IPS-18c (cell line): ENCODE data around the gene MYBPC3.

ENCODE experiments used
- H3K4me3 ChIP-seq: 2 replicates; pipeline ENCODE4 v1.7.0; 2013; ENCODE audit warnings: low read depth, mild to moderate bottlenecking, low read length, moderate library complexity; ENCODE audit not compliant: insufficient read depth
- H3K9me3 ChIP-seq: one replicate; pipeline ENCODE4 v1.6.1; 2013; ENCODE audit warnings: mild to moderate bottlenecking, low read length, moderate library complexity; ENCODE audit not compliant: control insufficient read depth, insufficient read depth

MYBPC3 gene

DNA sequence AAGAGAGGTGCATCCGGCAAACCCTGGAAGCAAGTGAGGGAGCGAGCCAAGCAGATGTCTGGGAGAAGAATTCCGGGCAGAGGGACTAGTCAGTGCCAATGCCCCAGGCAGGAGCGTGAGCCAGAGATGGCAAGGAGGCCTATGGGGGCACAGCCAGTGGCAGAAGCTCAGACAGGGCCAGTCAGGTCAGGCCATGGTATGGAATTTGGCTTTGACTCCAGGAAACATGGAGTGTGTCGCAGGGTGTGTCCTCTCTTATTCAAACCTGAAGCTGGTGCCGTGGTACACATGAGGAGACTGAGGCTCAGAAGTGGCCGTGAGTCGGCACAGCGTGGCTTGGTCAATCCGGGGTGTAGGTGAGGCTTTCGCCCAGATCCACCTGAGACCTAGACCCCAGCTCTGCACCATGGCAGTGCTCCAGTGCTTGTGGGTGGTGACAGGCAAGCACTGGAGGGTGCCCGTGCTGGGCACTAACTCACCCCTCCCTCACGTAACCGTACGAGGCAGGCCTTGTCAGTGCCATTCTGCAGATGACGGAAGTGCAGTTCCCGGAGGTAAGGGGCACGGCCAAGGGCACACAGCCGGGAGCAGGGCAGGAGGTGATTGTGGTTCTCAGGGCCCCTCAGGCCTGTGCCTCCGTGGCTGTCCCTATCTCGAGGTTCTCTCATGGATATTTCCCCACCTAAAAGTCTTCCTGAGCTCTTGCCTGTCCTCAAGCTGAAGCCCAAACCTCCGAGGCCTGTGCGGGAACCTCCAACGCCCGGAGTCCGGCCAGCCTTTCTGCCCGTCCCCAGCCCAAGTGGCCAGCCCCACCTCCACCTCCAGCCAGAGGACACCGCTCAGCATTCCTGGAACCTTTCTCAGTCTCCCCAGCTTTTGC is 36.4 kb upstream of the MYBPC3 start:
- Histone ChIP-seq H3K4me3 (no peak overlapping the region), H3K9me3 (peaks cover 3% of the 10 kb centered on the region)

GRCh38 chr11:47387944-47388696 is 35.6 kb upstream of the MYBPC3 start:
- no peak overlapping the region for H3K4me3 ChIP-seq

DNA sequence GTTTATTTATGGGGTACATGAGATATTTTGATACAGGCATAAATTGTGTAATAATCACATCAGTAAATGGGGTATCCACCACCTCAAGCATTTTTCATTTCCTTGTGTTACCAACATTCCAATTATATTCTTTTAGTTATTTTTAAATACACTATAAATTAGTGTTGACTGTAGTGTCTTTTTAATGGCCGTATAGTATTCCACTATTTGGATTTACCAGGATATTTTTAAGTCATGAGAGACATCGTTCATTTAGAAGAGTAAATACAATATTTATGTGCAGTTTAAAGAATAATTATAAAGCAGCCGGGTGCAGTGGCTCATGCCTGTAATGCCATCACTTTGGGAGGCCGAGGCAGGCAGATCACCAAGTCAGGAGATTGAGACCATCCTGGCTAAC is 32.0 kb upstream of the MYBPC3 start:
- Histone ChIP-seq H3K4me3 (no peak overlapping the region), H3K9me3 (peaks cover 3% of the 10 kb centered on the region)

More at GRCh38 chr11:47387944-47388696, 35.6 kb upstream of the MYBPC3 start:
- H3K9me3 ChIP-seq = peaks cover 3% of the 10 kb centered on the region

GRCh38 chr11:47383071-47383470 is 30.6 kb upstream of the MYBPC3 start:
- Histone ChIP-seq H3K4me3 (no peak overlapping the region), H3K9me3 (peaks cover 3% of the 10 kb centered on the region)

DNA sequence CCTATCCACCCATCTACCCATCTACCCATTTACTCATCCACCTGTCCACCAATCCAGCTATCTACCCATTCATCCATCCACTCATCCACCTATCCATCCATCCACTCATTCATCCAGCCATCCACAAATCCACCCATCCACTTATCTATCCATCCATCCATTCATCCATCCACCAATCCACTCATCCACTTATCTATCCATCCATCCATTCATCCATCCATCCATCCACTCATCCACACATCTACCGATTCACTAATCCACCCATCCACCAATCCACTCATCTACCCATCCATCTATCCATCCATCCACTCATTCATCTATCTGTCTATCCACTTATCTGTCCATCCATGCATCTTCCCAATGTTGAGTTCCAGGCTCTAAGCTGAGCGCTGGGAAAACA is 27.6 kb upstream of the MYBPC3 start:
- peaks cover 3% of the 10 kb centered on the region for H3K9me3 ChIP-seq
- H3K4me3 ChIP-seq = no peak overlapping the region

GRCh38 chr11:47379317-47379716 is 26.8 kb upstream of the MYBPC3 start:
- Histone ChIP-seq H3K4me3 (no peak overlapping the region), H3K9me3 (no peaks in the 10 kb centered on the region)

GRCh38 chr11:47378836-47379170 is 26.3 kb upstream of the MYBPC3 start:
- no peak overlapping the region; the same call in 1 of the 2 replicates for H3K4me3 ChIP-seq
- H3K9me3 ChIP-seq = no peaks in the 10 kb centered on the region

- Histone ChIP-seq H3K4me3 (no peak within 1 kb of the TSS; the same call in 1 of the 2 replicates), H3K9me3 (no peaks in the 10 kb centered on the region)
Observed at GRCh38 chr11:47378010-47378835, 25.7 kb upstream of the MYBPC3 start, which contains the start of gene SPI1. TSS of gene SPI1 (minus strand) at chr11:47378547. CDS start at chr11:47378353, 194 bp downstream.

GRCh38 chr11:47377571-47378009 is 25.1 kb upstream of the MYBPC3 start:
- H3K9me3 ChIP-seq = no peaks in the 10 kb centered on the region
- no peak overlapping the region for H3K4me3 ChIP-seq

GRCh38 chr11:47376525-47377371 is 24.2 kb upstream of the MYBPC3 start:
- Histone ChIP-seq H3K9me3 (no peaks in the 10 kb centered on the region), H3K4me3 (no peak overlapping the region)

DNA sequence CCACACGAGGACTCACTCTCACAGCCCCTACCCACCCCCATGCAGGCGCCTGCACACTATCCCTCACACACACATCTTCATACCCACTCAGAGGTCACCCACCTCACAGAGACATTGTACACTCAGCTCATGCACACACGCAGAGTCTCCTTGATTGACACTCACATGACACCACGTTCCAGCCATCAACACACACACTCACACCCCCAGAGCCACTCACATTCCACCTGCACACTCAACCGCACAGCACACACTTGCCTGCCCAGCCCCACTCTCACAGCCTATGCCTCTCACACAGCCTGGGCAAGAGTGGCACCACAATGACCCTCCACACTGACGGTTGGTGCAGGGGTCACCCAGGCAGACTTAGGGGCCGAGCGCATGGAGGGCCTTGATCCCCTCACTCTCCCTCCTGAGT is 23.6 kb upstream of the MYBPC3 start:
- no peaks in the 10 kb centered on the region for H3K9me3 ChIP-seq
- no peak overlapping the region for H3K4me3 ChIP-seq

- H3K4me3 ChIP-seq = no peak overlapping the region
Observed at GRCh38 chr11:47375546-47376085, 23.1 kb upstream of the MYBPC3 start.

GRCh38 chr11:47375020-47375419 is 22.5 kb upstream of the MYBPC3 start:
- Histone ChIP-seq H3K9me3 (no peaks in the 10 kb centered on the region), H3K4me3 (no peak overlapping the region)

More at GRCh38 chr11:47375546-47376085, 23.1 kb upstream of the MYBPC3 start:
- no peaks in the 10 kb centered on the region for H3K9me3 ChIP-seq

GRCh38 chr11:47374720-47375019 is 22.2 kb upstream of the MYBPC3 start:
- no peak overlapping the region for H3K4me3 ChIP-seq
- H3K9me3 ChIP-seq = no peaks in the 10 kb centered on the region

- Histone ChIP-seq H3K4me3 (no peak overlapping the region), H3K9me3 (no peaks in the 10 kb centered on the region)
Observed at GRCh38 chr11:47373876-47374719, 21.6 kb upstream of the MYBPC3 start.

- H3K9me3 ChIP-seq = no peaks in the 10 kb centered on the region
- no peak overlapping the region for H3K4me3 ChIP-seq
Observed at GRCh38 chr11:47372422-47372821, 19.9 kb upstream of the MYBPC3 start.
